HG03159 (cell line): ENCODE results near the gene HS6ST1.

Experiments
- ATAC-seq: cut with Tn5 transposase; IDR thresholded peaks from one replicate; pipeline ENCODE4 v1.9.1; 2021; ENCODE audit warnings: mild to moderate bottlenecking, moderate library complexity; ENCODE audit not compliant: unreplicated experiment

Gene HS6ST1

DNA sequence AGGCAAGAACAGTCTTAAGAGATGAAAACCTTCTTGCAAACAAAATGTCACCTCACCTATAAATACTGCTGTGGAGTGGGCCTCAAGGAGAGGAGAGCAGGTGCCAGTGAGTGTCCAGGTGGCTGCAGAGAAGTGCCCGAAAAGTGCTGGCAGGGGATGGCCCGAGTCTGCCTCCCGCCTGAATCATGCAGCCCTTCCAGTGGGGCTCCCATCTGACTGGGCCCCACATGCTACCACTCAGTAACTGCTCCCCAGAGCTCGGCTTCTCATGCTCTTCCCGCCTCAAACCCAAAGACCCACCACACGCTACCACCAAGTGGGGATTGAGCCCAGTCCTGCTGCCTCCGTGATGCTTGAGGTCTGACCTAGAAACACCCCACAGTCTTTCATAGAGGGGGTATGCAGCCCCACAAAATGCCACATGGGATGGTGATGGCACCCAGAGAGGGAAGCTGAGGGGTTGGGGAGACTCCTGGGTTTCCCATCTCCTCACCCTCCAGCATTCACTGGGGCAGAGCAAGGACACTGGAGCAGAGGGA, 7.4 kb downstream of the HS6ST1 start:
- ATAC-seq = no peak

DNA sequence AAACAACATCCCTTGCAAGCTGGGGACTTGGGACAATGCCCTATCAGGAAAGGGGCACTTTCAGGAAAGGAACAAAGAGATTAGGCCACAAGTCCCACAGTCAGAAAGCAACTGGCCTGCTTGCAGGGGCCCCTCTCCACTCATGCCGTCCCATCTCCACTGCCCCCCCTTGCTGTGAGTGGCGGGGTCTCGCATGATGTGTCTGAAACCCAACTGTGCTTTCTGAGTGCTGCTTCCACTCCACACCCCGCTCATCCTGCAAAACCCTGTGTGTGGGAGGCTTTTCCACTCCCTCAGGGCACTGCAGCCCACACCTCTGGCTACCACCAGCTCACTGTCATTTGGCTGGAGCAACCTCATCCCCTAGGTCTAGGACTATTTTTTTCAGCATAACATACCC, 7.9 kb downstream of the HS6ST1 start:
- ATAC-seq = no peak

DNA sequence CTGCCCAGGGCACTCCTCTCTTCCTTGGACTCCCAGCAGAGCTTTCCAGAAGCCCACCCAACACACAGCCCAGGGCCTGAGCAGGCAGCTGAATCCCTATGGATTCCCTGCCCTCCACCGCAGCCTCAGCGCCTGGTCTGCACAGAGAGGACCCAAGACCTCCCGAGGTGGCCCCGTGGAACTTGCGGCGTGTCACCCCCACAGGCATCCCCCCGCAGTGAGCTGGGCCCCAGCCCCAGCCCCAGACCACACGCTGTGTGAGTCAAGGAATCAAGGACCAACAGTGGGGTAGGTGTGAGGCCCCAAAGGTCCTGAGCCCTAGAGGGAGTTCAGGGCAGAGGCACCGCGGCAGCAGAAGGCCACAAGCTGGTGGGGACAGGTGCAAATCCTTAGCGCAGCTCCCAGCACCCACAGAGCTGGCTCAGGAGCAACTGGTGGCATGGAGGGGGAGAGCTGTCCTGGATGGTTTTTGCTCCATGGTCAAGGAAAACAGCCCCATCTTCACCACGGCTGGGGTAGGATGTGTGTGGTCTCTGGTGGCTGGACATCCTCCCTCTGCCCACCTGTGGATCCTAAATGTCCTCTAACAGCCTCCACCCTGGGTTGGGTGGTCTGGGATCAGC, 8.5 kb downstream of the HS6ST1 start:
- no peak for ATAC-seq

DNA sequence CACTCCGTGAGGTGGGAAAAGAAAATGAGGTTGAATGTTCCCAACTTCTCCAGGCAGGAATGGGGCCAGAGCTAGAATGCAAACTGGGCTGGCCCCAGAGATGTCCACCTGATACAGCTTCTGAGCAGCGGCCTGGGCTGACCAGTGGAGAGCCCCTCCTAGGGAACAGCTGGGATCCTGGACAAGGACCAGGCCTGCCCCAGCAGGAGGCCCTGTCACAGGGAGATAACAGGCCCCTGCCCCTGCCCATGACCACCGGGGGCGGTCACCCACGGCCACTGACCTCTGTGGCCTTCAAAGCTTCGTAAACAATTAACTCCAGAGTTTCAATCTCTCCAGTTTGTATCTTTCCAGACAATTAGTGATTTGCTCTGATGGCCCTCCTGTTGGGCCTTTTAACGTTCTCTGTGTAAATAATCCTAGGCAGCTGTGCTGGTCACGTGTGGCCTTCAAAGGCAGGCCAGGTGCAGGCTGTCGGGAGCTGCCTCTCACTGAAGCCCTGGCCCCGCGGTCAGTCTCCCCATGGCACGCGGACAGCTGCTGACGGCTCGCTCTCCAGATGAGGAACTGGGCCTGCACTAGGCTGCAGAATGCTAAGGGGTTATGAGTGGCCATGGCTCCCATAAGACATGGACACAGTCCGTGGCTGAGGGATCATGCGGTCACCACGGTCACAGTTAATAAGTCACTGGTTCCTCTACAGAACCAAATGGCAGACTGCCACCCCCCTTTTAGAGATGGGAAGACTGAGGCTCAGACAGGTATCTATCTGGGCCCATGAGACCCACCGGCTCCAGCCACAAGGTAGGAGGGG, 9.2 kb downstream of the HS6ST1 start:
- no peak for ATAC-seq

DNA sequence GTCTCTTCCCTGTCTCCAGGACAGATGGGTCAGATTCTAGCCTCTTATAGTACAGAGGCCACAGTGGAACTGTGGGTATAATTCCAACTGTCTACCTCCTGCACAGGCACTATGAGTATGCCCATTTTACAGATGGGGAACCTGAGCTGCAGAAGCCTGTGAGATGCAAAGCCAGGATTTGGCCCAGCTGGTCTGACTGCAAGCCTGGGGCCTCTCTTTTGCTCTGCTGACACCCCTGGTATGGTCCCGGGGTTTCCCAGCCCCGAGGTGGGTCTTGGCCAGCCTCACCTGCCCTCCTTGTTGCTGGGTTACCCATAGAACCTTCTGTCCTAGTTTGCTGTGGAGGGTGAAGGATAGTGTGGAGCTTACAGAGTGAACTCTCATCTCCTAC, 9.8 kb downstream of the HS6ST1 start:
- ATAC-seq = no peak

DNA sequence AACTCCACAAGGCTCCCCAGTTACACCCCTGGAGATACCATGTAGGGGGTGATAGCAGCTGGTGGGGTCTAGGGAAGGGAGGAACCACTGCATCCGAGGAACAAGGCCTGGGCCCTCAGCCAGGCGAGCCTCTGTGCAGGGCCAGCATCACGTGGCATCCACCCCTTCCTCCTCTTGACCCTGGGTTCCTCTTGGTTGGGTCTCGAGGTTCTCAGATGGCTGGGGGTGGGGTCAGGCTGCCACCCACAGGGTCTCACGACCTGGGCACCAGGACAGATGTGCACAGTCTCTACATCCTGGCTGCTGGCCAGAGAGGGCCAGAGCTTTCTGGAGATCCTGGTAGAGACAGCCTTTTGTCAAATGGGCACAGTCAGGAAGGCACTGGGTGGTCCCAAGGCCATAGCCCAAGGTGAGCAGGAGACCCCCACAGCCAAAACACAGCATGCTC, 10.4 kb downstream of the HS6ST1 start:
- no peak for ATAC-seq

DNA sequence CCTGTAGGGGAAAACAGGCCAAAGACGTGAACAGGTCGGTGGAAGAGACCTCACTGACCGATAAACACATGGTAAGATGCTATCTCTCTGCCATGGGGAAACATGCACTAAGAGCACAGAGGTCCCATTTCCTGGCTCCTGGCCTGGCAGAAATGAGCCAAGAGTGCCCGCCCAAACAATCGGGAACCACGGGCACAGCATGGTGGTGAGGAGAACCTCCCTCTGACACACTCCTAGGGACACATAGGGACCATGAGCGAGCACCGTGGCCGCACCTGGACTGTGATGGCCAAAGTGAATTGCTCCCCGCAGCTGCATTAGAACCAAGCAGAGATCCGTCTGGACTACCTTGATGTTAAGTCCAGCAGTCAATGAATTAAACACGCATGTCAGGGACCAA, 11.1 kb downstream of the HS6ST1 start:
- no peak for ATAC-seq

DNA sequence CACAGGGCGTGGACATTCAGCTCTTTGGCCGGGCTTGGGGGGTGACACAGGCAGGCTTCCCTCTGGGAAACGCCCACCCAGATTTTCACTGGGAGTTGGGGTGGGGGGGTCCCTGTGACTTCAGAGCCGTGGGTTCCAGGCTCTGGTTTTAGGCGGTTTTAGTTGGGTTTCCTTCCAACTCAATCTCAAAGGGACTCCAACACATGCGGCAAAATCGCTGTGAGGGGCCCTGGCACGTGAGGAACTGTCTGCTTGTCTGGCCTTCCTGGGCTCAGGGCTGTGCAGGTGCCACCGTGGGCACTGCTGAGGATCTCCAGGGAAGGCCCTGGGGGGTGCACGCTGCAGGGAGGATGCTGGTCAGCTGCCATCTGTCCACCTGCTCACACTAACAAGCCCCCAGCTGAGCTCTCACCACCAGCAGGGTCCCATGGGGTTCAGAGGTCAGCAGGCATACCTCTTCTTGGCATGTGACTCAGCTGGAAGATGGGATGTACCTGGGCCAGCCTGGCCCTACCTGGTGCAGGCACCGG, 11.7 kb downstream of the HS6ST1 start:
- no peak for ATAC-seq

DNA sequence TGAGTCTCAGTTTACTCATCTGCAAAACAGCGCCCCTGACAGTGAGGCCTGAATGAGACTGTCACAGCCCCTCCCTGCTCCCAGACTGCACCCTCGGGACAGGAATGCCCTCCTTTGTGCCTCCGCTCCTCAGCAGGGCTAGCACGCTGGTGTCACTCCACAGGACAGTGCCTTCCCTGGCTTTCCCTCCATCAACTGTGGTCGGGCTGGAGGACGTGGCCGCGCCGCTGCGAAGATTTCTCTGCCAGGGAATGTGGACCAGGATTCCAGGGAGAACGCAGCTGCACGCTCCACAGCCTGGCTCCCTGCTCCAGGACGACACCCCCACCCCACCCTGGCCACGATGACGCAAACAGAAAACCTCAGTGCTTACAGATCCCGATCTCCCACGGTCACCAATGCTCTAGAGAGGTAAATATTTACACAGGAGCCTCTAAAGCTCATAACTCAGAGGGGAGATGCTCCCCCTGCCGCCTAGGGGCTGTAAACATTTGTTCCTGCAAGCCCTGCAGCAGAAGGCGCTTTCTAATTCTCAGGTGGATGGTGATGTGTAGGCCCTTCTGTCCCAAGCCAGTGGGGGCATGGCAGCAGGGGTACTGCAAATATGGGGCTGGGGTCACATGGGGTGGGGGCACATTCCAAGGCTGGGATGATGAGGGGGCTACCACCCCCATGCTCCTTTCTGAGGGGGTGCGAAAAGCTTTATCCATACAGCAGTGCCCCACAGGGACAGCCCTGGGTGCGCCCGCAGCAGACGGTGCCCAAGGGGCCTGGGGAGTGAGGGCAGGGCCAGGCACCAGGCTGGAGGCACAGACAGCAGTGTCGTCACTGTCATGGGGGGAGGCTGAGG, 12.4 kb downstream of the HS6ST1 start:
- ATAC-seq = no peak

DNA sequence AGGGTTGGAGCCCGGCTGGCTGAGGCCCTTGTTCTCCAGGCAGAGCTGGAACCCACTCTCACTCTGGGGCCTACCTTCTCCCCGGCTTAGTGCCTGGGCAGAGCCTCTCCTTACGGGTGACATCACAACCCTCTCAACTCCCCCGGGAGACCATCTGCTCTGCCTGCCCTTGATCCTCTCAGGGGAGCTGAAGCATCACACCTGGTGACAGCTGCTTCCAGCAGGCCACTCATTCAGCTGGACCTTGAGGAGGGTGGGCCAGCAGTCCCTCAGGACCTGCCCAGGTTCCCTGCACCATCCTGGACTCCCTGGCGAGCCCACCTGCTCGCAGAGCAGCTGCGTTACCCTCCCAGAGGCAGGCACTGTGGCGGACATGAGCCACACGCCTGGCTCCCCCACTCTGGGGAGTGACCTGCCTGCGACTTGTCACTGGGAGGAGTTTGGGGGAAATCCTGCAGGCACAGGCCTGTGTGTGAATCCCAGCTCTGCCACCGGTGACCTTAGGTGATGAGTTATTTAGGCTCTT, 13.1 kb downstream of the HS6ST1 start:
- peak; percentile 64 for ATAC-seq

DNA sequence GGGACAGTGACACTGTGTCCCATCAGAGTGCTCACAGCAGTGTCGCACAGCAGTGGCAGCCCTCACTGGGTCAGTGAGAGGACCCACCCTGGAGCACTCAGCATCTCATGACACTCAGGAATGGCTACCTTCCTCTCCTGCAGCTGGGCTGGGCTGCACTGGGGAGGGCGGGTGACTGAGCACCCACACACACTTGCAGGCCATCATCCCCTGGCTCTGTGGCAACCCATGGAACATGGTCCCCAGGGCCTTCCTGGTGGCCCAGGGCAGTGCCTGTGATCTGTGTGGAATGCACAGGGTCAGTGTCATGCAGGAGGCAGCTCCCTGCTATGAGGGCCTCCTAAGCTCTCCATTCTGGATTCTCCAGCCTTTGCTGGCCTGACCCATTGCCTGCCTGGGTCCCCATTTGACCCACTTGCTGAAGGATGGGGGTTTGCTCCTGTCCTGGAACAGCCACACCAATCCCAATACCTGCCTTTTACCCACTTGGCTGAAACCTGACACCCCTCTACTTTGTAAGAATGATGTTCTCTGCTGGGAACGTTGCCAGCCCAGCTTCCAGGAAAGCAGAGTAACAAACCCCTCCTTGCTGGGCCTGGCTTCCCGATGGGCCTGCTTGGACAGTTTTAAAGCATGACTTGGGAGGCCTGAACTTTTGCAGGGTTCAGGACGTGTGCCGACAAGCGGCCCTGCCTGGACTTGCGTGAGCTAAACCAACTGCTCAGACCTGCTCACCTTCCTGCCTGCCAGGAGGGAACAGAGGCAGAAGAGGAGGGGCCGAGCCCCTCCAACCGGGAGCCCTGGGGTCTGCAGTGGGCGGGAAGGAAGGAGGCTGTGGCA, 13.7 kb downstream of the HS6ST1 start:
- no peak for ATAC-seq

DNA sequence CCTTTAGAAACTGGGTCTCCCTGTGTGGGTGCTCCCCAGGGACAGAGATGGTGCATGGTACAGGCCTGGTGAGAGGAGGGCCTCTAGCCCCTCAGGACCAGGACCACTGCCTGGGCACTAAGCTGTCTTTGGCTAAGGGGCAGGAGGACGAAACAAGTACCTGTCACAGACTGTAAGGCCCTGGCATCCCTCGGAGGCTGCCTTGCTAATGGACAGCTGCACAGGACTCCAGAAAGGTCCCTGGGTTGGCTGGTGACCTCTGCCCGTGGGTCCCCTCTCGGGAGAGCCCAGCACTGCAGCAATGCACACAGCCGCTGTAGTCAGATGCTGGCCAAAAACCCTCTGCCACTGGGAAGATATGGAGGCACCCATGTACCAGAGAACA, 14.3 kb downstream of the HS6ST1 start:
- ATAC-seq = no peak

DNA sequence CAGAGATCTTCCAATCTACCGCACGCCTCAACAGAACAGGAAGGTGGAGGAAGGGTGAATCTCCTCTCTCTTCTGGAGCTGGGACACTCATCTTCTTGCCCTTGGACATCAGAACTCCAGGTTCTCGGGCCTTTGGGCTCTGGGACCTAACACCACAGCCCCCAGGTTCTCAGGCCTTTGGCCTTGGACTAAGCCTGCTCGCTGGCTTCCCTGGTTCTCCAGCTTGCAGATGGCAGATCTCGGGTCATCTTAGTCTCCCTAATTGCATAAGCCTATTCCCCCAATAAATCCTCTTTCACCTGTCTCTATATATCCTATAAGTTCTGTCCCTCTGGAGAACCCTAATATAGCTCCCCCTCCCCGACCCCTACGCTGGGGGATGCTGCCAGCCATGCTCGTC, 14.8 kb downstream of the HS6ST1 start:
- no peak for ATAC-seq

DNA sequence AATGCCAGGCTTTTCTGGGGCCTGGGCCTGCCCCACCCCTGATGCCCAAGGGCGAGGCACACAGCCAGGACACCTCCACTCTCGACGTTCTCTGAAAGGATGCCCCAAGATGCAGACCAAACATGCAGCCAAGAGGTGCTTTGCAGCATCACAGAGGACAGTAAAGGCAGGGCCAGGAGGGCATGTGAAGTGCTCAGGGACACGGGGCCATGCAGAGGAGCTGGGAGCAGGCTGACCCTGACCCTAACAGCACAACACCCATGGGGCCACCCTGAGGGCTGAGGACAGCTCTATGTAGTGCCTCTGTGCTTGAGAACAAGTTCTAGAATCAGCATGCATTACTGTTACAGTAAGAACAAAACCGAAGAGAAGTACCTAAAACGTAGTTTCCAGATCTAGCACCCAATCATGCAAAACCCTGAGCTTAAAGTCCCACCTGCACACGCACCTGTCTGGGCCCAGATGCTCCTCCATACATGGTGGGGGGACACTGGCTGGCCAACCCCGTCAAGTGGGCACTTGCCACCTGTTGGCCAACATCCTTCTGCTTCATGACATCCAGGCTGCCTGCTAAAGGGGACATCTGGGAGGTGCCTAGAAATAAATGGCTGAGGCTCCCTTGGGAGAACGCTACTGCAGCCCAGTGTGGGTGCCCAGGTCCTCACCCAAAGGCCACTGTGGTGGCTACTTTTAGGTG, 15.4 kb downstream of the HS6ST1 start:
- ATAC-seq = no peak

DNA sequence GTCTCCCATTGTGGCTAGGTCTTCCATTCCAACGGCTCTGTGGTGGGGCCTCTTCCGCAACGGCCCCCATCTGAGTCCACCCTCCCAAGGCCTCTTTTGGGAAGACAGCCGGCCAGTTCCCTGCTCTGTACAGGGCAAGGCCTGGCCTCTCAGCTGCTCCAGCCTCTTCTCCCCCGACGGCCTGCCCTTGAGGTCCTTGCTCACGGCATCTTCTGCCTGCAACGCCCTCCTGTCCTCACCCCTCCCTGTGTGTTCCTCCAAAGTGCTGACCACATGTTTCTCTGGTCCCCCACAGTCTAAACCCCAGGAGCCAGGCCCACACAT, 16.0 kb downstream of the HS6ST1 start:
- ATAC-seq = no peak

DNA sequence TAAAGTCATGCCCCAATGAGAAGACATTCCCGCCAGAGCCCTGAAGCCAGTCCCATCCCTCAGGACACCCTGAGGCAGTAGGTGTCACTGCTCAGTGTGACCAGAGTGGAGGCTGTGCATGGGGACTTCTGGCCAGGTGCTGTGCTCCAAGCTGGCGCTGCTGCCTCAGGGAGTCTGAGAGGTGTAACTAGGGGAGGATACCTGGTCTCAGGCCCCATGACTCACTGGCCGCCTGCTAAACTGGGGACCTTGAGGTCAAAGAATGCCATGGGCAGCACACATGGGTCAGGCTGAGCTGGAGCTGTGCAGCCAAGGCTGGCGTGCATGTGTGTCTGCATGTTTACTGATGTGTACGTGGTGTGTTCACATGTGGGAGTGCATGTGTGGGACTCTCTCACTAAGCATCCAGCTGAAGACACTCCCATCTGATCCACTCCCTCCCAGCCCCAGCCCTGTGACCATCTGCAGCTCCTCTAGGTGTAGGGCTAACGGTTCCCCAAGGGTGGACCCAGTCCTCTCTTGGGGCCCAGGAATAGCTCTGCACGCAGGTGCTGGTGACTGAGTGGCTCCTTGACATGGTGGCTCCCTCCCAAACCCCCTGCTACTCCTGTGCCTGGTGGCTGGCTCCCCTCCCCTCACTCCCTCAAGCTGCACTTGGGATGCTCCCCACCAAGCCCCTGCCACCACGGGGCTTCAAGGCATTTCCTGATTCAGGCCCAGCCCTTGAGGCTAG, 16.5 kb downstream of the HS6ST1 start:
- ATAC-seq = no peak

DNA sequence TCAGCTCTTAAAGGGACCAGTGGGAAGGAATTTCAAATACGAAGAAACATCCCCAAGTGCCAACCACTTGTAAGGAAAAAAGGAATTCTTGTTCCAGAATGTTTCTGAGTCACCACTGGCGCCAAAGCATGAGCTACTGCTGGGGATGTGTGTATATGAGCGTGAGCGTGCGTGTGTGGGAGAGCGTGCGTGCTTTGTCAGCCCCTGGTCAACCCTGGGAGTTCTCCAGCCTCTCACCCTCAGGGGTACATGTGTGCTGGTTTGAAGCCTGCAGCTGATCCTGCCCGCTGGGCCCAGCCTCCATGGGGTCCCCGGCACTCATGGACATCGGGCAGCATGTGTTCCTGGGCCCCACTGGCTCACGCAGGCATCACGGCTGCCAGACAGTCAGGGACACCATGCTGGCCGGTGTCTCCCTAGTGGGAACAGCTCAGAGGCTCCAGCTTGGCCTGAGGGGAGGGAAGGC, 17.1 kb downstream of the HS6ST1 start:
- no peak for ATAC-seq

DNA sequence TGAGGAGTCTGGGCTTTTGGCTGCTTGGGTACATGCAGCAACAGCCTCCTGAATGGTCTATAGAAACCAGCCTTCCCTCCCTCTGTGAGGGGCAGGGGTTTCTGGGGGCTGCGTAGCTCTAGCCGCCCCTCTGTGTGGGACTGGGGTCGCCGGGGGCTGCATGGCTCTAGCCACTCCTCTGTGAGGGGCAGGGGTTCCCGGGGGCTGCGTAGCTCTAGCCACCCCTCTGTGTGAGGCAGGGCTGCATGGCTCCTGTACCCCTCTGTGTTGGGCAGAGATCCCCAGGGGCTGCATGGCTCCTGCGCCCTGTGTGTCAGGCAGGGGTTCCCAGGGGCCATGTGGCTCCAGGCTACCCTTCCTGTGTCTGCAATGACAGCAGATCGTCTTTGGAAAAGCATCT, 17.6 kb downstream of the HS6ST1 start:
- ATAC-seq = no peak
